GM12864 (cell line): ENCODE data around the gene CHST11.

Experiments used
- DNase-seq: peaks from one replicate; pipeline ENCODE4 v3.0.0-alpha.2; 2011; ENCODE audit warnings: low read depth
- H3K4me3 ChIP-seq: 2 replicates; pipeline ENCODE4 v1.5.1; 2011; ENCODE audit warnings: mild to moderate bottlenecking, low read depth, low read length, control low read depth
- CTCF ChIP-seq: IDR thresholded peaks from 2 replicates; pipeline ENCODE4 v1.5.1; 2011; ENCODE audit warnings: low read depth, mild to moderate bottlenecking, moderate library complexity, low read length, control low read depth, inconsistent platforms; ENCODE audit errors: missing control alignments

CHST11 gene

GRCh38 chr12:104670439-104671408 lies 214.0 kb downstream of the CHST11 start:
- TF ChIP-seq CTCF: no peak
- H3K4me3 ChIP-seq: peak overlapping the region; percentile 24; the same call in 1 of the 2 replicates
- no peak for DNase-seq

GRCh38 chr12:104671409-104672095 lies 214.8 kb downstream of the CHST11 start:
- TF ChIP-seq CTCF: no peak
- DNase-seq: peak; percentile 88
- H3K4me3 ChIP-seq: peak overlapping the region; percentile 24; the same call in 1 of the 2 replicates

GRCh38 chr12:104672096-104672445 lies 215.3 kb downstream of the CHST11 start:
- TF ChIP-seq CTCF: no peak
- no peak for DNase-seq
- no peak overlapping the region for H3K4me3 ChIP-seq

GRCh38 chr12:104672501-104673265 lies 215.9 kb downstream of the CHST11 start:
- TF ChIP-seq CTCF: no peak
- no peak overlapping the region for H3K4me3 ChIP-seq
- DNase-seq: no peak

GRCh38 chr12:104673294-104673693 lies 216.5 kb downstream of the CHST11 start:
- DNase-seq: no peak
- H3K4me3 ChIP-seq: no peak overlapping the region
- TF ChIP-seq CTCF: no peak

GRCh38 chr12:104673696-104674482 lies 217.1 kb downstream of the CHST11 start:
- H3K4me3 ChIP-seq: no peak overlapping the region
- no peak for DNase-seq
- no peak for TF ChIP-seq CTCF
